OCI-LY7 (cell line): ENCODE results near the gene CARM1.

ENCODE experiments used
- CTCF ChIP-seq: fragments of 200-600 bp; sonication (generic); conservative IDR thresholded peaks from 2 replicates; pipeline ENCODE4 v1.5.1; 2014; ENCODE audit warnings: mild to moderate bottlenecking, antibody characterized with exemption, low read length, moderate library complexity, mixed read lengths
- EZH2phosphoT487 ChIP-seq: fragments of 200-600 bp; sonication (generic); IDR thresholded peaks from 2 replicates; pipeline ENCODE4 v1.6.1; 2018; ENCODE audit warnings: low read depth, borderline replicate concordance, mild to moderate bottlenecking, mixed run types, antibody characterized with exemption, low read length, moderate library complexity, mixed read lengths

- no peak for TF ChIP-seq EZH2phosphoT487
- no peak for TF ChIP-seq CTCF
Observed at GRCh38 chr19:10885201-10886169, 14.1 kb downstream of the CARM1 start.
